HG03354 (cell line): ENCODE measurements around the gene USP25.

Experiments
- ATAC-seq: cut with Tn5 transposase; IDR thresholded peaks from one replicate; pipeline ENCODE4 v1.9.1; 2021; ENCODE audit warnings: mild to moderate bottlenecking; ENCODE audit not compliant: unreplicated experiment, poor library complexity, severe bottlenecking

Gene USP25

DNA sequence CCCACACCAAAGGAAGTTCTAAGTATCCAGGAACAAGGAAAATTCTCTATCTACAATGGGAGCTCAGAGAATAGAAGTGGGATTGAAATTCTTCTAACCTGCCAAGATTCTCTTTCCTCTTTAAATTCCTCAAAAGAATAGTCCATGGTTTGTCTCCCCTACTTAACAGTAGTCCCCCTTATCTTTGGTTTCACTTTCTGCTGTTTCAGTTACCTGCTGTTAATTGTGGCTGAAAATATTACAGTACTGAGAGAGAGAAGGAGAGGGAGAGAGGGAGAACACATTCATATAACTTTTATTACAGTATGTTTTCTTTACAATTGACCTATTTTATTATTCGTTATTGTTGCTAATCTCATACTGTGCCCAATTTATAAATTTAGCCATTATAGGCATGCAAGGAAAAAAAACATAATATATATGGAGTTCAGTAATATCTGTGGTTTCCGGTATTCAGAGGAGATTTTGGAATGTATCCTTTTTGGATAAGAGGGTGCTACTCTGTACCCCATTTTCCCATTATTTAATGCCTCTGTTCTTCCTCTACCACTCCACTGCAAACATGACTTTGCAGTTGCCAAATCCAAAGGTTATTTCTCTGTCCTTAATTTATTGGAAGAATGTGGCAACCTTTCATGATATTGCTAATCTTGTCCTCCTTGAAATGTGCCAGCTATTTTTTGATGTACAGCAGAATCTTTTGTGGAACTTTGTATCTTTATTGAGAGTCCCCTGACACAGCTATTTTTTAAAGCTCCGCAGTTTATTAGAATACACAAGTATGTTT lies 68.0 kb downstream of the USP25 start:
- ATAC-seq = no peak

DNA sequence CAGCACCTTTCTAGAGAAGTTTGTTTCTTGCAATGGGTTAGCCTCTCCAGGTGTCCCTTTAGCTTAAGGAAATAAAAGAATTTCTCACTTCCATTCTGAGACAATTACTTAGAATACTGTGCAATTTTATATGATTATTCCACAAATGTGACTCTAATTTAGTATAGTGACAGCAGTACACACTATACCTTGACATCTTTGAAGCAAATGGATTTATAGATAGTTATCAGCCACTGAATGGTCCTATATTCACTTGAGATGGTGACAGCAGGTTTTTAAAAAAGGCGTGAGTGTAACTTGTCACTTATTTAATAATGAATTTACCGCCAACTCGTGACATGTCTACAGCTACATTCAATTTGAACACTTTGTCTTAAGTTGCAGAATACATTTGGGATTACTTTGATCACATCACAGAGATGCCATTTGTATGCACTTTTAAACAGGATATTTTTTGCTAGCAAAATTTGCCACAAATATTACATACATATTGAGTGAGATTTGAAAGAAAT lies 71.6 kb downstream of the USP25 start:
- no peak for ATAC-seq

DNA sequence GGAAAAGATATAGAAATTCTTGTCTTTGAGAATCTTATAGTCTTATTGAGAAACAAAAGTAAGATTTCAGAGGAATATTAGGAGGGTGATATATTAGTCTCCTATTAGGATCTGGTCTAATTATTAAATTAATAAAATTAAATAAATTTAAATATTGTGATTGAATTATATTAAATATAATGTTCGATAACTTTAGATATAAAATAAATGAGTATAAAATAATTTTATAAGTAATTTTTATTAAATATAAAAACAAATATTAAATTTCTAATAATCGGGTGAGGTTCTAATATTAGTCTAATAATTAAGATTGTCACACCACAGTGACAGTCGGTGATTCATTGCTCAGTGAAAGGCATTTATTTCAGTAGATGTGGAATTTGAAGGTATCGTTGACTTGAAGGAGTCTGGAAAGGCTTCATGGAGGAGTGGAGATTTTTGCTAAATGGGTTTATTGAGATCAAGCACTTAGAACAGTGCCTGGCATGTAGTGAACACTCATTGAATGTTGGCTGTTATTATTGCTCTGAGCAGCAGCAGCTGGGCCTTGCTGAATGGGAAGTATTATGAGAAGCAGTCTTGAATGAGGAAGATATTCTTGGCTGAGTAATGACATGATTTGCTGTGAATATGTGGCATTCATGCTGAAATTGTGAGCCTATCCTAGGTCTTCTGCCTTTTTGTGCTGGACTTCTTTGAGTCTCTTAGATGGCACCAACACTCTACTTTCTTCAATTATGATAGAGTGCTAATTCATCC lies 74.6 kb downstream of the USP25 start:
- ATAC-seq = no peak

DNA sequence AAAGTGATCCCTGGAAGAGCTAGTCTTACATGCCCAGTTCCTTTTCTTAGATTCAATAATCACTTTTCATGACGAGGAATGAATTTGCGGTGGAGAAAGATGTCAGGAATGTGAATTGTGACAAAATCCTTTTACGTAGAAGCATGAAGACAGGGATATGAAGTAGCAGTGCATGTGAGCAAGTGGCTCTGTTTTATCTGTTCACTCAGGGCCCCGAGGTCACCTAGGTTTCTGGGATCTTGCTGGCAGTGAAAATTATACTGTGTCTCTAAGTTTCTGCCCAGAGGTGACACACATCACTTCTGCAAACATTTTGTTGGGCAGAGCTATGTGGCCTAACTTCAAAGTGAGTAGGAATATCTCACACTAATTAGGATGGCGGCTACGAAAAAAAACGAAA lies 79.3 kb downstream of the USP25 start:
- ATAC-seq = no peak

DNA sequence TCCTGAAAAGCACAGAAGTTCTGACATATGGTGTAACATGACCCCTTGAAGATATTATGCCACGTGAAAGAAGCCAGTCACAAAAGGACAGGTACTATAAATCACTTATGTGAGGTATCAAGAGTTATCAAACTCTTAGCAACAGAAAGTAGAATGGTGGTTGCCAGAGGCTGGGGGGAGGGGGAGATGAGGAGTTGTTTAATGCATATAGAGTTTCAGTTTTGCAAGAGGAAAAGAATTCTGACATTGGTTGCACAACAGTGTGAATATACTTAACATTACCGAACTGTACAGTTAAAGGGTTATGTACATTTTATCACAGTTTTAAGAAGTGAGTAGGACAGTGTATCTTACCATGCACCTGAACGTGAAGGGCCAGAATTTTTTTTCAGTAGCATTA lies 80.0 kb downstream of the USP25 start:
- no peak for ATAC-seq

DNA sequence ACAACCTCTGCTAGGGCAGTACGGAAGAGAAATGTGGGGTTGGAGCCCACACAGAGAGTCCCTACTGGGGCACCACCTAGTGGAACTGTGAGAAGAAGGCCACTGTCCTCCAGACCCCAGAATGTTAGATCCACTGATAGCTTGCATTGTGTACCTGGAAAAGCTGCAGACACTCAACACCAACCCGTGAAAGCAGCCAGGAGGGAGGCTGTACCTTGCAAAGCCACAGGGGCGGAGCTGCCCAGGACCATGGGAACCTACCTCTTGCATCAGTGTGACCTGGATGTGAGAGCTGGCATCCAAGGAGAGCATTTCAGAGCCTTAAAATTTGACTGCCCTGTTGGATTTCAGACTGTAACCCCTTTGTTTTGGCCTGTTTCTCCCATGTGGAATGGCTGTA lies 85.5 kb downstream of the USP25 start:
- ATAC-seq = no peak

DNA sequence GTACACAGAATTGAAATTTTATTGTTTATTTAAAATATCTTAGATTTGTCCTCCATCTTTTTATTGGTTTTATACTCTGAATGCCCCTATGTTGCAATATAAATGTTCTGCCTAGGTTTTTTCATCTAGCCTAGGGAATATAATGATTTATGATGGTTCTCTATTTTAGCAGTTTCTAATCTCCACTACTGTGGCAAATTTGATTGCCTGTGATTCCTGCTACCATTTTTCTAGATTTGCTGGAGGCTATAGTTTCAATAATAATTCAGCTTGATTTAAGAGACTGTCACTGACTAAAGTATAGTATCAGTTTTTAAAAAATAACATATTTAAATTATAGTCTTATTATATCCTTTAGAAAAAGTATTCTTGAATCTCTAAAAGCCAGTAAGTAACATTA lies 90.5 kb downstream of the USP25 start:
- ATAC-seq = no peak

DNA sequence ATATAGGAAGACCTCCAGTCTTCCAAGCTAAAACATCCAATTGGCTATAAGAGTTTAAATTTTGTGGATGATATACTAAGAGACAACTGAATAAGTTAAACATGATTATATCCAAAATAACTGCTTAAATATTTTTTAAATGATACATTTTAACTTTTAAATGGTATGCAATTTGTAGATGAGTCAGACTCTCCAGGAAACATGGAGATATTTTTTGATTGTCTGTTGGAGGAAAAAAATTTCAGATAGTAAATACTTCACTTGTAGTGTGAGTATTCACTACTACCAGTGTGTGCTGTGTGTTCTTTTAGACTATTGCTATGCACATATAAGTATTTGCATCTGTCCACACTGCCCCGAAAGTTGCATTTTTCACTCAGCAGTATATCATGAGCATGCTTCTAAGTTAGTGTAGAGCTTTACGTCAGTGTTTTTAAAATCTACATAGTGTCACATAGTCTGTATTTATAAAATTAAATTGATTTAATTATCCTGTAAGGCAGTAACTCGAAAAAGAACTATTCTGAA lies 91.1 kb downstream of the USP25 start:
- no peak for ATAC-seq

DNA sequence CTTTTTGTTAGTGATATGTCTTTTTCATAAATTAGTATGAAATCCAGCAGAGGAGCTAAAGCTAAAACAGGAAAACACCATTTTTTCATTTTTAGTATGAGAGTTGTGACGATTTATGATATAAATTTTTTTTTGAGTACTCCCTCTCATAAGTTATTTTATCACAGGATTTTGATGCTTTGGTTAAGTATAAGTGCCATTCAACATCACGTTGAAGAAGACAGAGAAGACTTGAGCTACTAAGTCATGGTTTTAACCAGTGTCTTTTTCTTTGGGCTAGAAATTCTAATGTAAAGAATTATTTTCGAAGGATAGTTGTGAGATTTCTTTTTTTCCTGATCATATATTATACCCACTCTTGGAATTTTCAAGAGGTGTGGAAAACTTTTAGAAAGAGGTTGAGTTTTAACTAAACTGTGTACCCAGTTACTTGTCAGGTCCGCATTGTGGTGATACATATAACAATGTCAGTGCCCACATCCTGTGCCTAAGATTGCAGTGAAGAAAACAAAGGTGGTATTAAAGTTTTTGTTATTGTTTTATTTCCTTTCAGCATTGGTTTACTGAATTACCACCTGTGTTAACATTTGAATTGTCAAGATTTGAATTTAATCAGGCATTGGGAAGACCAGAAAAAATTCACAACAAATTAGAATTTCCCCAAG lies 93.8 kb downstream of the USP25 start:
- no peak for ATAC-seq

DNA sequence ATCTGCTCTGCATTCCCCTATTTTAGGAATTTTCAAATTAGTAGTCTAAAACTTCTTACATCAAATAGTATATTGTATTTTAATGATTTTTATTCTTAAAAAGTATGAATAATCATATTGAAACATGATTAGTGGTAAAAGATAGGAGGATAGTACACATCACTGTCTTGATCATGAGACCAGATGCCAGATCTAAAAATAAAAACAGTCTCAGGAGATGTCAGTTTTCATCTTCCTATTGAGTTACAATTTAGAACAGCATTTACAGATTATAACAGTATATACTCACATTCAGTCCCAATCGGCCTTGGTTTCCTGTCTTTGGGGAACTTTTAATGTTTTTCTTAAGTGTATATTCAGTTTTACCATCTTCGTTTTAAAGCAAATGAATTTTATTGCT lies 95.9 kb downstream of the USP25 start:
- no peak for ATAC-seq

DNA sequence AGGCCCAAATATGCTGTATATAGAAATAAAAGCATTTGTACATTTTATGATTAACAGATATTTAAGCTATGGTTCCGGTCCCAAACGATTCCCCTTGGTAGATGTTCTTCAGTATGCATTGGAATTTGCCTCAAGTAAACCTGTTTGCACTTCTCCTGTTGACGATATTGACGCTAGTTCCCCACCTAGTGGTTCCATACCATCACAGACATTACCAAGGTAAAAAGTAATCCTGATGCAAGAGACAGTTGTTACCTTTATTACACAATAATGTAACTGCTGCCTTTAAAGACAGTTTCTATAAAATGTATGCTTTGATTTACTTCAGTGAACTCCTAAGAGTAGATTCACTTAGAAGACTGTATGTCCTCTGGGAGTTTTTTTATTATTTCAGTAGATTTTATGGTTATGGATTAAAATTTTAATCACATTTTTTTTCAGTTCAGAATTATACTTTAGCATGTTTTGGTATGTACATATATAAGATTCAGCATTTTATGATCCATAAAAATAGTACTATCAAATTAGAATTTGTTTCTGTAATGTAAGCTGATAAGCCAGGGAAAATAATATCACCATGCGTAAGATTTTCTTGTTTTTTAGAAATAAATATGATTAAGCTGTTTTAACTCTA lies 96.5 kb downstream of the USP25 start:
- ATAC-seq = peak; percentile 81

DNA sequence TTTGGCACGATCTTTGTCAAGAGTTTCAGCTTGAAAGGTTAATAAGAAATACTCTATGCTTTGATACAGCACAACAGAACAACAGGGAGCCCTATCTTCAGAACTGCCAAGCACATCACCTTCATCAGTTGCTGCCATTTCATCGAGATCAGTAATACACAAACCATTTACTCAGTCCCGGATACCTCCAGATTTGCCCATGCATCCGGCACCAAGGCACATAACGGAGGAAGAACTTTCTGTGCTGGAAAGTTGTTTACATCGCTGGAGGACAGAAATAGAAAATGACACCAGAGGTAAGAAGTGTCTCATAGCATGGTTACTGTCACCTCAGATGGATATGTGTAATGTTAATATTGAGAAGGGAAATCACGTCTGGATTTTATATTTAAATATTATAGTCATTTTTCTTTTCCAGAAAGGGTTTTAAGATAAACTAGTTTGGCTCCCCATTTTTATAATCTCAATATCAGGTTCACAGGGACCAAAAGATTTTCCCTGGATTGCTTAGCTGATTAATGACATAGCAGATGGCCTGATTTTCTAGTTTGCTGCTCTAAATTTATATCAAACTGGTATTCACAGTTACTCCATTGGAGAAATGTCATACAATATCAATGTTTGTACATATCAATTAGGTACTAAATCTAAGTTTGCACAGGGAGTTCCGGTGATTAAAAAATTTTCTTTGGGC lies 97.3 kb downstream of the USP25 start:
- no peak for ATAC-seq

DNA sequence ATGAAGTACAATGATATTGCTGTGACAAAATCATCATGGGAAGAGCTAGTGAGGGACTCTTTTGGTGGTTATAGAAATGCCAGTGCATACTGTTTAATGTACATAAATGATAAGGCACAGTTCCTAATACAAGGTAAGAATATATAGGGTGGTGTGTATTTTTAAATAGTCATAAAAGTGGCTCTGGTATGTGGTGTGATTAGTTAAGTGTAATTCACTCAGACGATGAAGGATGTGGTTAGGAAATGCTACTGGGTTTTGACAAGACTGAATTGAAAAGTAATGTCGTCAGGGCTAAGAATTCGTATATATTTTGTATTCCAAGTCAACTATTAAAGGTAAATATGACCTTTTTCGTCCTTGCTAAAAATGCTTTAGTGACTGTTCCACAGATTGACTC lies 101.7 kb downstream of the USP25 start:
- ATAC-seq = no peak

DNA sequence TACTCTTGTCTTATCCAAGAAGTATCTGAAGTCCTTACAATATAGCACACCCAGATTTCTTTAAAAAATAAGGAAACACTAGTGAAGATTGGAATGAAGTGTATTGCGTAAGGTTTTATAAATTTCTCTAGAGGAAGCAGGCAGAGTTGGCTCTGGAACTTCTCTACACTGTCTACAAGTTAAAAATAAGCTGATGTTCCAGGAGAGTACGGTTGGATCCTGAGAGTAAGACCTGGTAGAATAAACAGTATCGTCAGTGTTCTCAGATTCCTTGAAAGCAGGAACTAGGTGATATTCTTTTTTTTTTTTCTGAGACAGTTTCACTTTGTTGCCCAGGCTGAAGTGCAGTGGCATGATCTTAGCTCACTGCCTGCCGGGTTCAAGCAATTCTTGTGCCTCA lies 107.9 kb downstream of the USP25 start:
- ATAC-seq = no peak

DNA sequence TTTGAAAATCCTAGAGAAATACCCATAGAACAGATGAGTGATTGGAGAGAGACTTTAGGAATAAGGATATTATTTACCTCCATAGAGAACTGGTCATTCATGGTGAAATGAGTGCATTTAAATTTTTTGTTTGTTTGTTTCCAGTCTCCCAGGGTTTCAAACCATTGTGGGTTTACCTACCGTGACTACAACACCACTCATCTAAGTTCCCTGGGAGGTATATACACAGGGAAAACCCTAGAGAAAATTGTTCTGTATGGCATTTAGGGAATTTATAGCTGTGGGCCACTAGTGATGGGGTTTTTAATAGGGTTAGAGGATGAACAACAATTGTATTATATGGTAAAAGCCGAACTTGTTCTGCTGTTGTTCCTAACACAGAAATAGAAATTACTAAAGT lies 109.2 kb downstream of the USP25 start:
- ATAC-seq = no peak

DNA sequence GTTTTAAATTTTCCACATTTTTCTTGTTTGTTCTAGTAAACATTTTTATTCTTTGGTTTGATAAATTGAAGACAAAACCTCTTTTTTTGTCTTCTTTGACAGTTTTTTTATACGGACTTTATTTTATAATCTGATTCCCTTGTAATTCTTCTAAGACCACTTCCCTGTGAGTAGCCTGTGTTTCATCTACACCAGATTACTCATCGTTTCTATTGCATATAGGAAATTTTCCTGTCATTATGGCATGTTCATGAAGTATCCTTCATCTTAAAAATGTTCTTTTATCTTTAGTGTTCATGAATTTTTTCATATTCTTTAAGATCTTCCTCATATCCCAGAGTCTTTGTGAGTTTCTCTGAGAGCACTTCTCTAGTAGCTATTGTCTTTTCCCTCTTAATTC lies 109.8 kb downstream of the USP25 start:
- no peak for ATAC-seq

DNA sequence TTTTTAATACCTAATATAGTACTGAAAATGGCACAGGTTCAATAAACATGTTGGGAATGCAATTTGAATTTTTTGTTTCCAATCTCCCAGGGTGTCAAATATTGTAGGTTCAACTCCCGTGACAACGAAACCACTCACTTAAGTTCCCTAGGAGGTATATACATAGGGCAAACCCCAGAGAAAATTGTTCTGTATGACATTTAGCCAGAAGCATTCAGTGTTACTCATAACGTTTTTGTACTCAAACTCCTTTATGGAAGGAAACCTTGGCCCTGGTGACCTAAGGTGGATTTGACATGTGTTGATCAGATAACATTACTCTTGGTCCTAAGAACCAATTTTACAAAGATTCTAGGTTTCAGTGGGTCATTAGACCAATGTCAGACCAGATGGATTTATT lies 110.6 kb downstream of the USP25 start:
- no peak for ATAC-seq

DNA sequence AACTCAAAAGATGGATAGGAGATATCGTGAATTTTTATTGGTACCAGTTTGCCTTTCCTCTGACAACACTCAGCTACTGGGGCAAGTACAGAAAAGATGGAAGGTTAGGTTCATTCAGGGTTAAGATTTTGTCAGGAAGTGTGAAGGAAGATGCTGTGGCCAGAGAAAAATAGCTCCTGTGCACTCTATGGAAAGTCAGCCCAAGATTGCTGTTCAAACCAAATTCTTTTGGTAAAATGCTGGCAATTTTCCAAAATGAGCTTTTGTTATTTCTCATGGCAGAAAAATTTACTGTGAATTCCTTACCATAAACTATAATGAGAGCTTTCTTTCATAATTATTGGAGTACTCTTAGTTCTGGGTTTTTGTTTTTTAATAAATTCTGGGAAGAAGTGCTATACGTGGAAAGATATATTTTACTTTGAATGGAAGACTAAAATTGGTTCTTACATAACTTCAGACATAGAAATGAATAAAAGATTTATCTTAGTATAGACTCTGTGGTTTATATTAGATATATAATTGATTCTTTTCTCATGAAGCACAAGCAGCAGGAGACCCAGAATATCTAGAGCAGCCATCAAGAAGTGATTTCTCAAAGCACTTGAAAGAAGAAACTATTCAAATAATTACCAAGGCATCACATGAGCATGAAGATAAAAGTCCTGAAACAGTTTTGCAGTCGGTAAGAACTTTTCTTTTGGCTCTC lies 112.2 kb downstream of the USP25 start:
- ATAC-seq = no peak

DNA sequence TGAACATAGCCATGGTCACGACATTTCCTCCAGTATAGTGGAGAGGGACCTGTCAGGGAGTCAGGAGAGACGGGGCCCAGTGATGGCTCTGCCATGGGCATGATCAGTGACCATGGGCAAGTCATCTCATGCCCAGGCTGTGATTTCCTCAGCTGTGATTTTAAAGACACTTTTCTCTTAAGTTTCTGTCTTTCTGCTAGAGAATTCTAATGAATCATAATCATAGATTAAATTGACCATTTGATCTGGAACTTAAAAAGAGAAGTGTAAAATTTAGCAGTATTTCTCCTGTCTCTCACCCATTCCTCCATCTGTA lies 112.7 kb downstream of the USP25 start:
- ATAC-seq = no peak
